Skeletal muscle satellite cell (primary cell): ENCODE results near the gene RAMP1. TPM values are rescaled to one million over a fixed set of nuclear protein-coding genes. Genes with fewer than 3 reads are reported as not detected.
"Not testable (repeated sequence)": the region's sequence is repeated elsewhere in the genome, so short reads cannot be mapped to it uniquely, and the experiment has no call there.

Experiments
- H3K27me3 ChIP-seq: 2 replicates; pipeline ENCODE4 v1.7.0; 2013; ENCODE audit warnings: low read length; ENCODE audit not compliant: control insufficient read depth, insufficient read depth
- H3K36me3 ChIP-seq: 2 replicates; pipeline ENCODE4 v1.7.0; 2013; ENCODE audit warnings: mild to moderate bottlenecking, control low read depth, low read length; ENCODE audit not compliant: insufficient read depth
- H3K4me1 ChIP-seq: 2 replicates; pipeline ENCODE4 v1.7.0; 2013; ENCODE audit warnings: low read length; ENCODE audit not compliant: control insufficient read depth, insufficient read depth
- H3K4me2 ChIP-seq: 2 replicates; pipeline ENCODE4 v1.7.0; 2013; ENCODE audit warnings: mild to moderate bottlenecking, low read length
- H3K4me3 ChIP-seq: 2 replicates; pipeline ENCODE4 v1.7.0; 2013; ENCODE audit warnings: low read length
- H3K9ac ChIP-seq: 2 replicates; pipeline ENCODE4 v1.7.0; 2013; ENCODE audit warnings: mild to moderate bottlenecking, low read depth, low read length, moderate library complexity
- H3K9me3 ChIP-seq: replicated peaks from 2 replicates; pipeline ENCODE4 v1.7.0; 2013; ENCODE audit warnings: mild to moderate bottlenecking, control low read depth, low read length
- small RNA-seq: library from RNA; depleted of rRNA; stranded (forward); fragments of <200 nt; gene quantifications from one replicate; pipeline ENCODE3, GENCODE V24; 2012

The RAMP1 gene

DNA sequence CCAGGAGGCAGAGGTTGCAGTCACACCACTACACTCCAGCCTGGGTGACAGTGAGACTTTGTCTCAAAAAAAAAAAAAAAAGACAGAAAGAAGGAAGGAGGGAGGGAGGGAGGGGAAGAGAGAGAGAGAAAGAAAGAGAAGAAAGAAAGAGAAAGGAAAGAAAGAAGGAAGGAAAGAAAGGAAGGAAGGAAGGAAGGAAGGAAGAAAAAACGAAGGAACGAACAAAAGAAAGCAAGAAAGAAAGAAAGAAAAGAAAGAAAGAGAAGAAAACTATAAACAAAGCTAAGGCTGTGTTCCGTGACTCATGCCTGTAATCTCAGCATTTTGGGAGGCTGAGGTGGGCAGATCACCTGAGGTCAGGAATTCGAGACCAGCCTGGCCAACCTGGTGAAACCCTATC is 91.9 kb downstream of the RAMP1 start:
- H3K27me3 ChIP-seq: peaks cover 30% of the 10 kb centered on the region
- H3K4me1 ChIP-seq, H3K4me3 ChIP-seq, H3K9me3 ChIP-seq, H3K4me2 ChIP-seq, H3K9ac ChIP-seq, H3K36me3 ChIP-seq: not testable (repeated sequence)

DNA sequence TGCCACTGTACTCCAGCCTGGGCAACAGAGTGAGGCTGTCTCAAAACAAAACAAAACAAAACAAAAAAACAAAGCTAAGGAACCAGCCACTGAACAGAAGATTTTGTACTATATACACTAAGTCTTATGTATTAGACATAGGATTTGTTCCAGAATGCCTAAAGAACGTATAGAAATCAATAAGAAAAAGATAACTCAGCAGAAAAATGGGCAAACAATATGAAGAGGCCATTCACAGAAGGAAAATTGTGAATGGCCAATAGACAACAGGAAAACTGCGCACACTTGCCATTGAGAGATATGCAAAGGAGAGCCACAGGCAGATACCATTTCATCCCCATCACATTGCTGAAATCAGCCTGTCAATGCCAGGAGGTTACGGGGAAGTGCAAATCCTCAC is 92.5 kb downstream of the RAMP1 start:
- H3K9ac ChIP-seq: no peak overlapping the region
- no peak overlapping the region for H3K4me2 ChIP-seq
- no peaks in the 10 kb centered on the region for H3K36me3 ChIP-seq

GRCh38 chr2:237952851-237953250 is 93.4 kb downstream of the RAMP1 start:
- Histone ChIP-seq H3K9me3 (no peaks in the 10 kb centered on the region), H3K27me3 (peaks cover 40% of the 10 kb centered on the region), H3K4me3 (no peak overlapping the region), H3K9ac (no peak overlapping the region), H3K4me2 (no peak overlapping the region), H3K4me1 (no peaks in the 10 kb centered on the region), H3K36me3 (no peaks in the 10 kb centered on the region)

More for the DNA sequence above, 92.5 kb downstream of the RAMP1 start:
- H3K4me3 ChIP-seq: no peak overlapping the region
- peaks cover 32% of the 10 kb centered on the region for H3K27me3 ChIP-seq
- H3K4me1 ChIP-seq: no peaks in the 10 kb centered on the region
- H3K9me3 ChIP-seq: no peaks in the 10 kb centered on the region

GRCh38 chr2:237955640-237956401 is 96.4 kb downstream of the RAMP1 start:
- peak overlapping the region; percentile 64 for H3K4me3 ChIP-seq
- H3K4me1 ChIP-seq: no peaks in the 10 kb centered on the region
- peaks cover 53% of the 10 kb centered on the region for H3K27me3 ChIP-seq
- no peaks in the 10 kb centered on the region for H3K36me3 ChIP-seq
- H3K4me2 ChIP-seq: peak overlapping the region; percentile 80
- H3K9me3 ChIP-seq: no peaks in the 10 kb centered on the region
- peak overlapping the region; percentile 47 for H3K9ac ChIP-seq

DNA sequence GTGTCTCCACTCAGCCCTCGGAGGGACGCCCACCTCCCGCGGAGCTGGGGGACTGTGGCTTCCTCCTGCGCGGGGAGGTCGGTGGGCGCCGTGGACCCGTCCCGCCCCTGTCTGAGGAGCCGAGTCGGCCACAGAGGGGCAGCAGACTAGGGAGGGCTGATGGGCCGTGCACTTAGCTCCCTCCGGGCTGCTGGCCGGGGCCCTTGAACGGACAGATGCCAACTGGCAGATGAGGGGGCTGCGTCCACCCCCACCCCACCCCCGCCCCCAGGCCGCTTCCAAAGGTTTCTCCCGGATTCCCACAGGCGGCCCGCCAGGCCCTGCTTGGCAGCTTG is 96.9 kb downstream of the RAMP1 start:
- peaks cover 53% of the 10 kb centered on the region for H3K27me3 ChIP-seq
- peak overlapping the region; percentile 47 for H3K9ac ChIP-seq
- no peaks in the 10 kb centered on the region for H3K9me3 ChIP-seq
- no peaks in the 10 kb centered on the region for H3K4me1 ChIP-seq
- no peaks in the 10 kb centered on the region for H3K36me3 ChIP-seq
- peak overlapping the region; percentile 80 for H3K4me2 ChIP-seq
- H3K4me3 ChIP-seq: peak overlapping the region; percentile 64

DNA sequence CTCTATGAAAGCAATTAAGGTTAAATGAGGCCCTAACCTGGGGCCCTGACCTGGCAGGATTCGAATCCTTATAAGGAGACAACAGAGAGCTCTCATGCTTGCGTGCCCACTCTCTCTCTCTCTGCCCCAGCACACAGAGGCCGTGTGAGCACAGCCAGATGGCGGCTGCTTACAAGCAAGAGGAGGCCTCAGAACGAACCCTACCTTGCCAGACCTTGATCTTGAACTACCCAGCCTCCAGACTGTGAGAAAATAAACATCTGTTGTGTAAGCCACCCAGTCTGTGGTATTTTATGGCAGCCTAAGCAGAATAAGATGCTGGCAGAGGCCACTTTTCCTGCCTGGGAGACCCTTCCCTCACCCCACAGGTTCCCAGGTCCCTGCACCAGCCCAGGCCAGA is 102.2 kb downstream of the RAMP1 start:
- no peak overlapping the region for H3K4me3 ChIP-seq
- H3K4me2 ChIP-seq: no peak overlapping the region
- peaks cover 10% of the 10 kb centered on the region for H3K9me3 ChIP-seq
- no peaks in the 10 kb centered on the region for H3K36me3 ChIP-seq
- peaks cover 23% of the 10 kb centered on the region for H3K27me3 ChIP-seq
- H3K9ac ChIP-seq: no peak overlapping the region
- peaks cover 12% of the 10 kb centered on the region for H3K4me1 ChIP-seq

Small RNAs within 50 kb of the gene (small RNA-seq; reads per million reads assigned to genes)
- gene RF00157: not detected
